ENCODE data around the gene ZNF254. TPM values are rescaled to one million over a fixed set of nuclear protein-coding genes. Genes with fewer than 3 reads are reported as not detected.
"Not testable (repeated sequence)": the region's sequence is repeated elsewhere in the genome, so short reads cannot be mapped to it uniquely, and the experiment has no call there.

ZNF254 gene
- total RNA-seq (10 to 100 TPM; 17.4 to 68.3 (median 30.3) TPM), polyA plus RNA-seq (1 to 10 TPM; 4.0 to 6.4 (median 4.1) TPM)
- long read RNA-seq, donor 1, result 0 reads
- long read RNA-seq, donor 2, partial matches to known transcripts, result 0 of 2 reads
- long read RNA-seq, donor 2, other reads (novel, unspliced or antisense), result 0 of 2 reads
- long read RNA-seq, donor 3, transcript ZNF254-202 (4 exons, 3,967 nt), result major isoform, 5 of 5 reads
- long read RNA-seq, donor 3, partial matches to known transcripts, result 0 of 5 reads
- long read RNA-seq, donor 3, other reads (novel, unspliced or antisense), result 0 of 5 reads
- long read RNA-seq, donor 4, partial matches to known transcripts, result 0 of 1 reads
- long read RNA-seq, donor 4, other reads (novel, unspliced or antisense), result 0 of 1 reads
- long read RNA-seq, donor 5, transcript ZNF254-202 (4 exons, 3,967 nt), result major isoform, 5 of 8 reads
- long read RNA-seq, donor 5, partial matches to known transcripts, result 0 of 8 reads
- long read RNA-seq, donor 5, other reads (novel, unspliced or antisense), result 0 of 8 reads
- long read RNA-seq, donor 6, full-length matches to known transcripts, result 5 of 5 reads
- long read RNA-seq, donor 6, partial matches to known transcripts, result 0 of 5 reads
- long read RNA-seq, donor 6, other reads (novel, unspliced or antisense), result 0 of 5 reads
- long read RNA-seq, donor 7, full-length matches to known transcripts, result 5 of 5 reads
- long read RNA-seq, donor 7, partial matches to known transcripts, result 0 of 5 reads
- long read RNA-seq, donor 7, other reads (novel, unspliced or antisense), result 0 of 5 reads
- long read RNA-seq, donor 8, partial matches to known transcripts, result 0 of 3 reads
- long read RNA-seq, donor 8, other reads (novel, unspliced or antisense), result 0 of 3 reads
- long read RNA-seq, donor 9, partial matches to known transcripts, result 0 of 5 reads
- long read RNA-seq, donor 9, other reads (novel, unspliced or antisense), result 0 of 5 reads
- long read RNA-seq, donor 10, partial matches to known transcripts, result 0 of 2 reads
- long read RNA-seq, donor 10, other reads (novel, unspliced or antisense), result 0 of 2 reads

DNA sequence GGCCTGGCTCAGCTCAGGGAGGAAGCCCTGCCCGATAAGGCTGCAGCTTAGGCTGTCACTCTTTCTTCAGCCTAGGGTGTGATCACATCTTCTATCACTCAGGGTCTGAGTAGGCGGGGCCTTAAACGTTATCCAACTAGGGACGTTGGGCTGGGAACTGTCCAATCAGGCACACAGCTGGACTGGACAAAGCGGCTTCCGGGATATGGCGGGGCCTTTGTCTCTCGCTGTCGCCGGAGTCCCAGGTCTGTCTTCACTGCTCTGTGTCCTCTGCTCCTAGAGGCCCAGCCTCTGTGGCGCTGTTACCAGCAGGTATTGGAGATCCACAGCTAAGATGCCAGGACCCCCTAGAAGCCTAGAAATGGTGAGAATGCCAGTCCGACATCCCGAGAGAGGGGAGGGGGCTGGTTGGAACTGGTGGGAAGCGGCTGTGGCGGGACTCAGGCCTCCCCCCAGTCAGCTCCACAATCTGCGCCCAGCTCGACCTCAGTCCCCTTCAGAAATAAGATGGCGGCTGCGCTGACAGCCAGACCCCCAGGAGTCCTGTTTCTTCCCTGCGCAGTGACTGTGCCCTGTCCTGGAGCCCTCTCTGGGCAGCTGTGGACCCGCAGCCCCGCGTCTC is at the start of gene ZNF254:
Gene ZNF254 (plus strand): TSS at position 214 of the 622 bp plus-strand sequence. CDS start 121 bp downstream, at position 335.
- H3K27me3 ChIP-seq, result no peaks in the 10 kb centered on the region
- 0 to 3% (median 1%) methylated on average over 8 to 23 of the region's 23 CpGs for WGBS, 5 donors
- TF ChIP-seq, protein P1, sequence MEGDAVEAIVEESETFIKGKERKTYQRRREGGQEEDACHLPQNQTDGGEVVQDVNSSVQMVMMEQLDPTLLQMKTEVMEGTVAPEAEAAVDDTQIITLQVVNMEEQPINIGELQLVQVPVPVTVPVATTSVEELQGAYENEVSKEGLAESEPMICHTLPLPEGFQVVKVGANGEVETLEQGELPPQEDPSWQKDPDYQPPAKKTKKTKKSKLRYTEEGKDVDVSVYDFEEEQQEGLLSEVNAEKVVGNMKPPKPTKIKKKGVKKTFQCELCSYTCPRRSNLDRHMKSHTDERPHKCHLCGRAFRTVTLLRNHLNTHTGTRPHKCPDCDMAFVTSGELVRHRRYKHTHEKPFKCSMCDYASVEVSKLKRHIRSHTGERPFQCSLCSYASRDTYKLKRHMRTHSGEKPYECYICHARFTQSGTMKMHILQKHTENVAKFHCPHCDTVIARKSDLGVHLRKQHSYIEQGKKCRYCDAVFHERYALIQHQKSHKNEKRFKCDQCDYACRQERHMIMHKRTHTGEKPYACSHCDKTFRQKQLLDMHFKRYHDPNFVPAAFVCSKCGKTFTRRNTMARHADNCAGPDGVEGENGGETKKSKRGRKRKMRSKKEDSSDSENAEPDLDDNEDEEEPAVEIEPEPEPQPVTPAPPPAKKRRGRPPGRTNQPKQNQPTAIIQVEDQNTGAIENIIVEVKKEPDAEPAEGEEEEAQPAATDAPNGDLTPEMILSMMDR (IDR thresholded peaks at IDR 0.05), result no peak
- TF ChIP-seq EP300 (IDR thresholded peaks at IDR 0.05) (no peak), POLR2A (IDR thresholded peaks at IDR 0.05) (peak in 2 of 4 donors; percentile 35 to 39), POLR2AphosphoS5 (IDR thresholded peaks at IDR 0.05) (peak; percentile 37 to 80 (median 79))
- peaks cover 0 to 25% (median 16%) of the 10 kb centered on the region in 4 donors for H3K4me1 ChIP-seq
- peak; percentile 89 to 98 for DNase-seq
- H3K27ac ChIP-seq, result peak within 1 kb of the TSS; percentile 71 to 90 (median 89)
- H3K9me3 ChIP-seq, result no peaks in the 10 kb centered on the region
- intact Hi-C loops (cut with DNase I; ENCODE audit: low total_unique reads), result no loop called here
- H3K4me3 ChIP-seq, result peak within 1 kb of the TSS; percentile 68 to 77 (median 70)
- peaks cover 2 to 19% (median 6%) of the 10 kb centered on the region in 4 donors for H3K36me3 ChIP-seq

DNA sequence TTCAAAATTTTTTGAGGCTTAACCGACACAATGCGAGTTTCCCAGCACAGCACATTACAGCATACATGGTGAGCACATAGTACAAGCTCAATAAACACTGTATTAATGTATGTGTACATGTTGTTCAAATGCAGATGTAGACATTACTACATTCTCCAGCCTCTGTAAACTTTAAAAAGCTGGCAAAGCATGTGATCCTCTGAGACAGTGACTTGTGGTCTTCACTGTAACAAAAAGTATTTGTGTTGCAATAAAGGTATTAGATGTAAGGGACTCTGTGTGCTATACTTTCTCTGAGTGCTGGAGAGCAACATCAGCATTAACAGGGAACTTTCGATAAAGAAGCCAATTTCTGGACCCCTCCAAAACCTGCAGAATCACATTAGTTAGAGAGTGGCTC is 46.4 kb upstream of the ZNF254 start:
- WGBS, 5 donors, result 94 to 98% (median 97%) methylated on average over 3 of the region's 3 CpGs
- Histone ChIP-seq H3K36me3 (peaks cover 3 to 70% (median 62%) of the 10 kb centered on the region in 4 donors), H3K4me1 (peaks cover 16 to 45% (median 31%) of the 10 kb centered on the region in 4 donors), H3K27me3 (no peaks in the 10 kb centered on the region), H3K27ac (no peak overlapping the region), H3K4me3 (no peak overlapping the region), H3K9me3 (no peaks in the 10 kb centered on the region)
- DNase-seq, result no peak
- intact Hi-C loops (cut with DNase I; ENCODE audit: low total_unique reads), result no loop called here
- TF ChIP-seq EP300 (IDR thresholded peaks at IDR 0.05) (no peak), POLR2A (IDR thresholded peaks at IDR 0.05) (no peak), POLR2AphosphoS5 (IDR thresholded peaks at IDR 0.05) (no peak)
- TF ChIP-seq, protein P1 (IDR thresholded peaks at IDR 0.05), result no peak

DNA sequence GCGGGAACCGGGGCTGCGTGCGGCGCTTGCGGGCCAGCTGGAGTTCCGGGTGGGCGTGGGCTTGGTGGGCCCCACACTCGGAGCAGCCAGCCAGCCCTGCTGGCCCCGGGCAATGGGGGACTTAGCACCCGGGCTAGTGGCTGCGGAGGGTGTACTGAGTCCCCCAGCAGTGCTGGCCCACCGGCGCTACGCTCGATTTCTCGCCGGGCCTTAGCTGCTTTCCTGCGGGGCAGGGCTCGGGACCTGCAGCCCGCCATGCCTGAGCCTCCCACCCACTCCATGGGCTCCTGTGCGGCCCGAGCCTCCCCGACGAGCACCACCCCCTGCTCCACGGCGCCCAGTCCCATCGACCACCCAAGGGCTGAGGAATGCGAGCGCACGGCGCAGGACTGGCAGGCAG is 45.7 kb upstream of the ZNF254 start:
- H3K27me3 ChIP-seq; DNase-seq; H3K9me3 ChIP-seq; H3K27ac ChIP-seq; intact Hi-C loops (cut with DNase I; ENCODE audit: low total_unique reads); H3K4me3 ChIP-seq: not testable (repeated sequence)
- WGBS, 5 donors, result 93 to 100% (median 98%) methylated on average over 8 to 18 of the region's 32 CpGs
- H3K36me3 ChIP-seq, result peaks cover 3 to 74% (median 65%) of the 10 kb centered on the region in 4 donors
- H3K4me1 ChIP-seq, result peaks cover 13 to 37% (median 28%) of the 10 kb centered on the region in 4 donors

DNA sequence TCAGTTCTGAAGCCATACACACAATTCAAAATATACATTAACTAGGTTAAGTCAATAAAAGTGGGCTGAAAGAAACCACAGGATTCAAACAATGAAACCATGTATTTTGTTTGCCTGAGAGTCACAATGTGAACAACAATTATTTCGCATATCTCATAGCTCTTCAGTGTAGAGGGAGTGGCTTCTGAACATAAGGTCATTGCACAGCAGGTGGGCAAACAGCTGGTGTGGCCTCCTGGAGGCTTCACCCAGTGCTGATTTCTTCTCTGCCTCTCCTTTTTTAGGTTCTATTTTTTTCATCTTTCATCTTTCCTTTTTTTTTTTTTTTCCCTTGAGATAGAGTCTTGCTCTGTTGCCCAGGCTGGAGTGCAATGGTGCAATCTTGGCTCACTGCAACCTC is 40.4 kb upstream of the ZNF254 start:
- H3K9me3 ChIP-seq, result no peaks in the 10 kb centered on the region
- no peaks in the 10 kb centered on the region for H3K27me3 ChIP-seq
- DNase-seq, result peak in 1 of 2 donors; percentile 74
- peaks cover 49 to 92% (median 83%) of the 10 kb centered on the region in 4 donors for H3K36me3 ChIP-seq
- no peak overlapping the region for H3K27ac ChIP-seq
- TF ChIP-seq POLR2AphosphoS5 (IDR thresholded peaks at IDR 0.05), result no peak
- no peak for TF ChIP-seq POLR2A (IDR thresholded peaks at IDR 0.05)
- H3K4me1 ChIP-seq, result peaks cover 0 to 12% (median 0%) of the 10 kb centered on the region in 4 donors
- intact Hi-C loops (cut with DNase I; ENCODE audit: low total_unique reads), result no loop called here
- no peak overlapping the region for H3K4me3 ChIP-seq
- 45 to 65% (median 61%) methylated on average over 1 of the region's 1 CpG for WGBS, 5 donors

Measured in stomach (tissue), 19 donors.